Parathyroid adenoma (tissue), 2 donors: ENCODE results near the gene STMN3.
"Not testable (repeated sequence)": the region's sequence is repeated elsewhere in the genome, so short reads cannot be mapped to it uniquely, and the experiment has no call there.

Source experiments
- H2AFZ ChIP-seq: fragments of 300-600 bp; sonication (generic); one replicate; pipeline ENCODE4 v1.7.0; 2017; ENCODE audit warnings: antibody characterized with exemption, mild to moderate bottlenecking
- H3K27ac ChIP-seq: fragments of 300-600 bp; sonication (generic); one replicate; pipeline ENCODE4 v1.7.0; 2017
- H3K27me3 ChIP-seq: fragments of 300-600 bp; sonication (generic); one replicate; pipeline ENCODE4 v1.7.0; 2017; ENCODE audit warnings: low read length; ENCODE audit not compliant: control insufficient read depth, insufficient read depth
- H3K36me3 ChIP-seq: fragments of 300-600 bp; sonication (generic); one replicate; pipeline ENCODE4 v1.7.0; 2017; ENCODE audit warnings: low read length; ENCODE audit not compliant: control insufficient read depth, insufficient read depth
- H3K4me1 ChIP-seq: fragments of 300-600 bp; sonication (generic); one replicate; pipeline ENCODE4 v1.7.0; 2017; ENCODE audit warnings: control low read depth
- H3K4me2 ChIP-seq: fragments of 300-600 bp; sonication (generic); one replicate; pipeline ENCODE4 v1.7.0; 2017; ENCODE audit warnings: low read length
- H3K4me3 ChIP-seq: fragments of 300-600 bp; sonication (generic); one replicate; pipeline ENCODE4 v1.7.0; 2017; ENCODE audit warnings: low read depth, low read length
- H3K79me2 ChIP-seq: fragments of 300-600 bp; sonication (generic); one replicate; pipeline ENCODE4 v1.7.0; 2017; ENCODE audit warnings: control low read depth
- H3K9ac ChIP-seq: fragments of 300-600 bp; sonication (generic); one replicate; pipeline ENCODE4 v1.7.0; 2017; ENCODE audit warnings: mild to moderate bottlenecking
- H3K9me3 ChIP-seq: fragments of 300-600 bp; sonication (generic); one replicate; pipeline ENCODE4 v1.7.0; 2017; ENCODE audit warnings: low read length; ENCODE audit not compliant: control insufficient read depth
- CTCF ChIP-seq: fragments of 300-600 bp; sonication (generic); IDR thresholded peaks from one replicate; pipeline ENCODE4 v1.7.0; 2017; ENCODE audit warnings: antibody characterized with exemption, mild to moderate bottlenecking
- donor health status: primary hyperparathyroidism.

The STMN3 gene

GRCh38 chr20:63660622-63661021 is 7.4 kb upstream of the STMN3 start:
- H2AFZ ChIP-seq, result no peak overlapping the region
- H3K4me1 ChIP-seq, result peaks cover 15% of the 10 kb centered on the region
- H3K27me3 ChIP-seq, result no peaks in the 10 kb centered on the region
- H3K36me3 ChIP-seq, result no peaks in the 10 kb centered on the region
- H3K79me2 ChIP-seq, result peaks cover 29% of the 10 kb centered on the region
- no peaks in the 10 kb centered on the region for H3K9me3 ChIP-seq
- no peak overlapping the region for H3K4me3 ChIP-seq
- no peak for TF ChIP-seq CTCF
- H3K4me2 ChIP-seq, result no peak overlapping the region
- H3K9ac ChIP-seq, result no peak overlapping the region
- H3K27ac ChIP-seq, result no peak overlapping the region

GRCh38 chr20:63660174-63660573 is 7.0 kb upstream of the STMN3 start:
- not testable (repeated sequence) for H3K4me3 ChIP-seq, H3K9me3 ChIP-seq, H2AFZ ChIP-seq, H3K27ac ChIP-seq, H3K27me3 ChIP-seq, H3K36me3 ChIP-seq, H3K4me2 ChIP-seq, H3K9ac ChIP-seq
- Histone ChIP-seq H3K79me2 (peaks cover 29% of the 10 kb centered on the region), H3K4me1 (peaks cover 15% of the 10 kb centered on the region)

GRCh38 chr20:63659370-63659769 is 6.1 kb upstream of the STMN3 start:
- Histone ChIP-seq H3K4me1 (peaks cover 15% of the 10 kb centered on the region), H3K9me3 (no peaks in the 10 kb centered on the region), H3K79me2 (peaks cover 26% of the 10 kb centered on the region), H3K27ac (peak overlapping the region; percentile 82), H3K9ac (no peak overlapping the region), H3K4me2 (peak overlapping the region; percentile 92), H3K4me3 (peak overlapping the region; percentile 99), H3K36me3 (no peaks in the 10 kb centered on the region), H3K27me3 (no peaks in the 10 kb centered on the region), H2AFZ (no peak overlapping the region)
- no peak for TF ChIP-seq CTCF

- peak overlapping the region; percentile 99 for H3K4me3 ChIP-seq
- no peaks in the 10 kb centered on the region for H3K27me3 ChIP-seq
- H2AFZ ChIP-seq, result peak overlapping the region; percentile 89
- no peak overlapping the region for H3K9ac ChIP-seq
- no peak for TF ChIP-seq CTCF
- H3K27ac ChIP-seq, result peak overlapping the region; percentile 82
- peak overlapping the region; percentile 92 for H3K4me2 ChIP-seq
- H3K36me3 ChIP-seq, result no peaks in the 10 kb centered on the region
- peaks cover 25% of the 10 kb centered on the region for H3K79me2 ChIP-seq
- peaks cover 17% of the 10 kb centered on the region for H3K4me1 ChIP-seq
- no peaks in the 10 kb centered on the region for H3K9me3 ChIP-seq
Observed at GRCh38 chr20:63658749-63659187, 5.5 kb upstream of the STMN3 start.

- peaks cover 25% of the 10 kb centered on the region for H3K79me2 ChIP-seq
- TF ChIP-seq CTCF, result no peak
- peak within 1 kb of the TSS; percentile 92 for H3K4me2 ChIP-seq
- H3K4me1 ChIP-seq, result peaks cover 17% of the 10 kb centered on the region
- peak within 1 kb of the TSS; percentile 82 for H3K27ac ChIP-seq
- H2AFZ ChIP-seq, result peak within 1 kb of the TSS; percentile 89
- H3K4me3 ChIP-seq, result peak within 1 kb of the TSS; percentile 99
- H3K27me3 ChIP-seq, result no peaks in the 10 kb centered on the region
- peak within 1 kb of the TSS; percentile 61 for H3K9ac ChIP-seq
- no peaks in the 10 kb centered on the region for H3K36me3 ChIP-seq
- H3K9me3 ChIP-seq, result no peaks in the 10 kb centered on the region
Observed at GRCh38 chr20:63657937-63658748, 4.9 kb upstream of the STMN3 start, which contains the start of gene RTEL1. TSS of gene RTEL1 (plus strand) at chr20:63658312. CDS start at chr20:63659403, 1,091 bp downstream.
